Measurements from ENCODE around the gene PNPT1.
"Not testable (repeated sequence)": the region's sequence is repeated elsewhere in the genome, so short reads cannot be mapped to it uniquely, and the experiment has no call there.

The PNPT1 gene

DNA sequence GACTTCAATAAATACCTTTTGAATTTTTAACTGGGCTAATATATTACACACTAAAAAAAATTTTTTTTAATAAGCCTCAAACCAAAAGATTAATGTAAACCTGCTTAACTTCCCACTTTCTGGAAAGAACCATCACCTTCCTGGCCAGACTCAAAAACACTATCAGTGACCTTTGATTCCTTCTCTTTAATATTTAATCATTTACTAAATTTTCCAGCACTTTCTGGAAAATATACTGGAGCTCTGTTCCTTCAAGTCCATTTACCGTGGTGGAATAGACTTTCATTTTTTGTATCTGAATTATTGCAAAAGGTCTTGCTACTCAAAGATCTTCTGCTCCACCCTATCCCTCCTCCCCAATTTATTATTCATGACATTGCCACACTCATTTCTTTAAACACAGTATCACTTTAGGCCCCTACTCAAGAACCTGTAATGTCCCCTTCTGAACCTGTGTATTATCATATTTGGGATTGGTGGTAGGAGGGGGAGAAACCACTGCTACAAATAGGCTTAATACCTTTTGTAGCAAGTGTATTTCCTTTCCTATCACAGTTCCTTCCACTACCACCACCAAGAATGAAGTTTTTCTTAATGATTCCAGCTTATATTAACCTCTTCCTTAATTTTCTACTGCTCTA lies 83.6 kb downstream of the PNPT1 start:
- no peak overlapping the region for H3K4me3 ChIP-seq (ENCODE audit: low read length)
- TF ChIP-seq, protein P1, sequence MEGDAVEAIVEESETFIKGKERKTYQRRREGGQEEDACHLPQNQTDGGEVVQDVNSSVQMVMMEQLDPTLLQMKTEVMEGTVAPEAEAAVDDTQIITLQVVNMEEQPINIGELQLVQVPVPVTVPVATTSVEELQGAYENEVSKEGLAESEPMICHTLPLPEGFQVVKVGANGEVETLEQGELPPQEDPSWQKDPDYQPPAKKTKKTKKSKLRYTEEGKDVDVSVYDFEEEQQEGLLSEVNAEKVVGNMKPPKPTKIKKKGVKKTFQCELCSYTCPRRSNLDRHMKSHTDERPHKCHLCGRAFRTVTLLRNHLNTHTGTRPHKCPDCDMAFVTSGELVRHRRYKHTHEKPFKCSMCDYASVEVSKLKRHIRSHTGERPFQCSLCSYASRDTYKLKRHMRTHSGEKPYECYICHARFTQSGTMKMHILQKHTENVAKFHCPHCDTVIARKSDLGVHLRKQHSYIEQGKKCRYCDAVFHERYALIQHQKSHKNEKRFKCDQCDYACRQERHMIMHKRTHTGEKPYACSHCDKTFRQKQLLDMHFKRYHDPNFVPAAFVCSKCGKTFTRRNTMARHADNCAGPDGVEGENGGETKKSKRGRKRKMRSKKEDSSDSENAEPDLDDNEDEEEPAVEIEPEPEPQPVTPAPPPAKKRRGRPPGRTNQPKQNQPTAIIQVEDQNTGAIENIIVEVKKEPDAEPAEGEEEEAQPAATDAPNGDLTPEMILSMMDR (conservative IDR thresholded peaks at IDR 0.05; ENCODE audit: low read length): no peak
- no peak for DNase-seq (ENCODE audit: low read depth)

DNA sequence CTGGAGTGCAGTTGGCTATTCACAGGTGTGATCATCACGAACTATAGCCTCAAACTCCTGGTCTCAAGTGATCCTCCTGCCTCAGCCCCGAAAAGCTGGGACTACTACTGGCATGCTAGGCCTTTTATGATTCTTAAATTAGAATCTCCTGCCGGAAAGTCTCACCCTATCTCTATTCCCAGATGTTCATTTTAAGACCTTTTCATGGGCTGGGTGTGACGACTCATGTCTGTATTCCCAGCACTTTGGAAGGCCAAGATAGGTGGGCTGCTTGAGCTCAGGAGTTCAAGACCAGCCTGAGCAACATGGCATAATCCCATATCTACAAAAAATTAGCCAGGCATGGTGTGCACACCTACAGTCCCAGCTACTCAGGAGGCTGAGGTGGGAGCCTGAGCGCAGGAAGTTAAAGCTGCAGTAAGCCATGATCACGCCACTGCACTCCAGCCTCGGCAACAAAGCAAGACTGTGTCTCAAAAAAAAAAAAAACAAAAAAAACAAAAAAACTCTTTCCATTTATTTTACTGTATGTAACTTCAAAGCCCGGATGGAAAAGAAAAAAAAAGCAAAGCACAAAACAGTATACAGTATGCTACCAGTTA lies 84.3 kb downstream of the PNPT1 start:
- no peak for DNase-seq (ENCODE audit: low read depth)
- TF ChIP-seq, protein P1 (conservative IDR thresholded peaks at IDR 0.05; ENCODE audit: low read length): no peak
- H3K4me3 ChIP-seq (ENCODE audit: low read length): no peak overlapping the region

DNA sequence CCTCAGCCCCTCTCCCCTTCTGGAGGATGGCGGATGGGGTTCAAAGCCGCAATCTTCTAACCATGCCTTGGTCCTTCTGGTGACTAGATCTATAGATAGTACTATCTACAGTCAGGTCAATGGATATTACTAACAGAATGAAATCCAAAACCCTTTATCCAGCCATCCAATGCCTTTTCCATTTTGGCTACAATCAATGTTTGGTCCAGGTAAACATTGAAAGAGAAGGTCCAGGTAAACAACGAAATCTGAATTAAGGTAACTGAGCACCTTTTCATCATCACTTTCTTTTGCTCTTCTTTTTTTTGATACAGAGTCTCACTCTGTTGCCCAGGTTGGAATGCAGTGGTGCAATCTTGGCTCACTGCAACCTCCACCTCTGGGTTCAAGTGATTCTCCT lies 85.9 kb downstream of the PNPT1 start:
- H3K4me3 ChIP-seq (ENCODE audit: low read length): no peak overlapping the region
- DNase-seq (ENCODE audit: low read depth): no peak
- TF ChIP-seq, protein P1 (conservative IDR thresholded peaks at IDR 0.05; ENCODE audit: low read length): no peak

DNA sequence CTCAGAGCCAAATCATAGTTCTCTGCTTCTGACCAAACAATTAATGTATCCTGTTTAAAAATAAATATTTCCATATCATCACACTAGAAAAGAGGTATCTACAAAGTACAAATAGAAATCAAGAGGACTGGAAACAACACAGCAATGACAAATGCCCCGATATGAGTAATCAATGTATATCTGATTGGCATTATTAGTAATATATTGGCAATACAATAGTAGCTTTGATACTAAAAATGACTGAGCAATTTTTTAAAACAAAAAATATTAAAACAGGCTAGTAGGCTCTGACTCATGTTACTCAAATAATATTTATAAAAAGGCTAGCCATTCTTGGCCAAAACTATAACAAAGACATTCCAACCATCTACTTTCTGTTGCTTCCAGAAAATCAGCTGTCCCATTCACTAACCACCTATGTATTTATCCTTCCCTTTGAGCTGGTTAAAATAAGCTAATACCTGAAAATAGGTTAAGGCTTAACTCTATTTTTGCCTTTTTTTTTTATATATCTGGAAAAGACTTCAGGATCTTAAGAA lies 89.5 kb downstream of the PNPT1 start:
- DNase-seq (ENCODE audit: low read depth): peak; percentile 17
- H3K4me3 ChIP-seq (ENCODE audit: low read length): no peak overlapping the region
- TF ChIP-seq, protein P1 (conservative IDR thresholded peaks at IDR 0.05; ENCODE audit: low read length): no peak

DNA sequence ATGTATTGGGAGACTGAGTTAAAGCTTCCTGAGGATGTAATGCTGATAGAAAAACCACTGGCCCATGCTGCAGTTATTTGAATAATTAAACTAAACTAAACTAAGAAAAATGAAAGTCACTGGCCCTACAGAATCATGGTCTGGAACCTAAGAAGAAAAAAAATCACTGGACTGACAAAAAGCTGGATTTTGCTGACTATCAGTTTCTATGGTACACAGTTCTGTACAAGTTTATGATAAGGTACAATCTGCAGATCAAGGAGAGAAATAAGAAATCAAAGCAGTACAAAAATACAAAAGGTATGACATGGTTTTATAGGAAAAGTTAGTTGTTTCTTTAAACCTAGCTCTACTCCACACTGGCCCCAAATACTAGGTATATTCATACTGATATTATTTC lies 91.8 kb downstream of the PNPT1 start:
- DNase-seq (ENCODE audit: low read depth): no peak
- TF ChIP-seq, protein P1 (conservative IDR thresholded peaks at IDR 0.05; ENCODE audit: low read length): no peak
- no peak overlapping the region for H3K4me3 ChIP-seq (ENCODE audit: low read length)

DNA sequence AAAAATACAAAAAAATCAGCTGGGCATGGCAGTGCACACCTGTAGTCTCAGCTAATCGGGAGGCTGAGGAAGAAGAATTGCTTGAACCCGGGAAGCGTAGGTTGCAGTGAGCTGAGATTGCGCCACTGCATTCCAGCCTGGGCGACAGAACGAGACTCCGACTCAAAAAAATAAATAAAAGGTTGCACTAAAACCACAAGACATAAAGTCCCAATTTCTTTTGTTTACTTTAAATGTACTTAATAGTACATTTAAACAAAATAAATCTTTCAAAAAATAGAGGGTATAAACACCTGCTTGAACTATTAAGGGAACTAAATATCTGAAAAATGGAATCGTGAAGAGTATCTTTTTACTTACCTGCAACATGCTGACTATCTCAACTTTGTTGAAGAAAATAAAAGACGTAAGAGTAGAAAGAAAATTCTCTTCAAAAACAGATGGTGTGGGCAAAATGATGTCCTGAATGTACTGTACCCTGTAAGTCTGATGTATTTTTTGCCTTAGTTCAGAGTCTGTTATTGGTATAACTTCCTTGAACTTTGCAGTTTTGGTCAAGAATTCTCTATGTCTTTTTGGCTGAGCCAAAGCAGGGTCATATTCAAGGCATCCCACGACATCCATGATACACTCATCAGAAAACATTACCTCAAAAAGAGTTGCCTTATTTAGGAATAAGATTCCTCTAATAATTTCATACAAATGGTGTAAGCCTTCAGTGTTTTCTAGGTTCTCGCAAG lies 95.4 kb downstream of the PNPT1 start:
- DNase-seq (ENCODE audit: low read depth): no peak
- TF ChIP-seq, protein P1 (conservative IDR thresholded peaks at IDR 0.05; ENCODE audit: low read length): no peak
- H3K4me3 ChIP-seq (ENCODE audit: low read length): no peak overlapping the region

DNA sequence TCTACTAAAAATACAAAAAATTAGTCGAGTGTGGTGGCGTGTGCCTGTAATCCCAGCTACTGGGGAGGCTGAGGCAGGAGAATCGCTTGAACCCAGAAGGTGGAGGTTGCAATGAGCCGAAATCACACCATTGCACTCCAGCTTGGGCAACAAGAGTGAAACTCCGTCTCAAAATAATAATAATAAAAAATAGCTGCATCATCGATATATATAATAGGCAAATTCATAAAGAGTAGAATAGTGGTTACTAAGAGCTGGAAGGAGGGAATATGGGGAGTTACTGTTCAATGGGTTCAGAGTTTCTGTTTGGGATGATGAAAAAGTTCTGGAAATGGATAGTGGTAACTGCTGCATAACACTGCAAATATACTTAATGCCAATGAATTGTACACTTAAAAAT lies 96.8 kb downstream of the PNPT1 start:
- not testable (repeated sequence) for H3K4me3 ChIP-seq (ENCODE audit: low read length); DNase-seq (ENCODE audit: low read depth)
